GM12878 (cell line): Measurements from ENCODE around the gene TBC1D8. TPM values are rescaled to one million over a fixed set of nuclear protein-coding genes. Genes with fewer than 3 reads are reported as not detected.
A peak's percentile ranks its signal among the peaks of the same experiment; 100 is the strongest.

Source experiments
- ATAC-seq: fragments of 200-7000 bp; cut with Tn5 transposase; 3 replicates; pipeline ENCODE4 v1.9.1; 2020; ENCODE audit warnings: mild to moderate bottlenecking, moderate library complexity
- BruUV-seq: library from RNA; stranded (reverse); fragments of 400-500 nt; replicated peaks from 2 replicates; lab custom pipeline; 2021; lab: Mats Ljungman, UMichigan
- CTCF ChIA-PET: fragments of 300-600 bp; sonication (Branson Sonifier 250); formaldehyde crosslinking; extraction: SDS; loops from one replicate; lab custom pipeline; 2021; ENCODE audit warnings: inconsistent platforms; lab: Yijun Ruan, JAX
- POLR2A ChIA-PET: fragments of 350-600 bp; formaldehyde crosslinking; extraction: SDS; loops from one replicate; lab custom pipeline; 2021; ENCODE audit warnings: inconsistent platforms; lab: Charles Lee
- RAD21 ChIA-PET: fragments of 300-600 bp; sonication (Branson Sonifier 250); formaldehyde crosslinking; loops from one replicate; lab custom pipeline; 2023; ENCODE audit warnings: antibody characterized with exemption; ENCODE audit not compliant: unreplicated experiment; lab: Charles Lee
- SMC1A ChIA-PET: fragments of 300-600 bp; sonication (Branson Sonifier 250); formaldehyde crosslinking; loops from one replicate; lab custom pipeline; 2023; ENCODE audit not compliant: unreplicated experiment, uncharacterized antibody; lab: Charles Lee
- DNase-seq: peaks from one replicate; pipeline ENCODE4 v3.0.0-alpha.2; 2011; ENCODE audit warnings: low read depth, low spot score
- FAIRE-seq: peaks from 3 replicates; lab custom pipeline; 2011; peaks lifted over from hg19 to GRCh38; lab: Jason Lieb, UNC
- H2AFZ ChIP-seq: 2 replicates; pipeline ENCODE4 v1.6.0; 2011; ENCODE audit warnings: low read depth, low read length, control low read depth; ENCODE audit not compliant: control insufficient read depth
- H3K27ac ChIP-seq: 2 replicates; pipeline ENCODE4 v1.5.1; 2011; ENCODE audit warnings: control low read depth; ENCODE audit not compliant: control insufficient read depth, insufficient read depth
- H3K27me3 ChIP-seq, 2 experiments: replicated peaks in 1 of 2; 2 replicates each; pipeline versions ENCODE4 v1.6.0 to v1.6.1; 2011; ENCODE audit warnings: low read length in 1 of 2; ENCODE audit not compliant: control insufficient read depth in 2 of 2, insufficient read depth in 2 of 2
- H3K36me3 ChIP-seq, 2 experiments: 2 replicates each; pipeline ENCODE4 v1.5.1; 2011; ENCODE audit warnings: low read length in 1 of 2; ENCODE audit not compliant: control insufficient read depth in 2 of 2, insufficient read depth in 2 of 2
- H3K4me1 ChIP-seq: 2 replicates; pipeline ENCODE4 v1.6.1; 2011; ENCODE audit warnings: mild to moderate bottlenecking, low read length, moderate library complexity, mixed read lengths; ENCODE audit not compliant: control insufficient read depth, insufficient read depth
- H3K4me2 ChIP-seq: 2 replicates; pipeline ENCODE4 v1.6.0; 2011; ENCODE audit warnings: control low read depth; ENCODE audit not compliant: control insufficient read depth, insufficient read depth
- H3K4me3 ChIP-seq: fragments of 200-600 bp; sonication (generic); 2 replicates; pipeline ENCODE4 v1.5.1; 2016
- H3K79me2 ChIP-seq: 2 replicates; pipeline ENCODE4 v1.6.0; 2011; ENCODE audit warnings: low read length; ENCODE audit not compliant: control insufficient read depth, insufficient read depth
- H3K9ac ChIP-seq: 2 replicates; pipeline ENCODE4 v1.8.0; 2011; ENCODE audit warnings: low read length, control low read depth, mixed read lengths; ENCODE audit not compliant: control insufficient read depth, insufficient read depth
- H3K9me3 ChIP-seq: replicated peaks from 3 replicates; pipeline ENCODE4 v1.5.1; 2011; ENCODE audit warnings: mild to moderate bottlenecking, low read length; ENCODE audit not compliant: control insufficient read depth, insufficient read depth
- H4K20me1 ChIP-seq: 2 replicates; pipeline ENCODE4 v1.6.0; 2011; ENCODE audit not compliant: control insufficient read depth, insufficient read depth
- CEBPB ChIP-seq, 2 experiments: fragments of 150-350 bp in 1 of 2; IDR thresholded peaks; 2 replicates each; pipeline ENCODE4 v1.6.1; 2012 to 2014; ENCODE audit warnings: low read depth in 2 of 2, low read length in 2 of 2, borderline replicate concordance in 1 of 2, inconsistent platforms in 1 of 2
- CHD4 ChIP-seq: fragments of 200-600 bp; sonication (generic); IDR thresholded peaks from 2 replicates; pipeline ENCODE4 v1.6.1; 2016; ENCODE audit warnings: mild to moderate bottlenecking
- CREM ChIP-seq: IDR thresholded peaks from 2 replicates; pipeline ENCODE4 v1.6.1; 2014; ENCODE audit warnings: antibody characterized with exemption, low read depth
- ESRRA ChIP-seq: IDR thresholded peaks from 2 replicates; pipeline ENCODE4 v1.6.1; 2012; ENCODE audit warnings: mild to moderate bottlenecking, low read length, improper control_type of control experiment
- NR2C1 ChIP-seq: fragments of 450-650 bp; IDR thresholded peaks from 2 replicates; pipeline ENCODE4 v1.6.1; 2017; ENCODE audit warnings: antibody characterized with exemption, mild to moderate bottlenecking, moderate library complexity
- STAT1 ChIP-seq: fragments of 450-650 bp; conservative IDR thresholded peaks from 2 replicates; pipeline ENCODE4 v1.6.1; 2014; ENCODE audit warnings: antibody characterized with exemption, mild to moderate bottlenecking
- WGBS: methylation state at CpG from one replicate; pipeline ENCODE4 v1.1.6; 2016; ENCODE audit warnings: low lambda C conversion rate; ENCODE audit not compliant: insufficient replicate concordance, insufficient coverage; ENCODE audit errors: missing lambda C conversion rate; 5-methylcytosine and 5-hydroxymethylcytosine counted together
- in situ Hi-C: fragments of 300-500 bp; cut with MboI; formaldehyde crosslinking; loops from 9 replicates; pipeline ENCODE4 v1.14.3; 2018; ENCODE audit warnings: mixed read lengths
- intact Hi-C: fragments of 100-400 bp; cut with micrococcal nuclease; formaldehyde crosslinking; loops from one replicate; pipeline ENCODE4 v1.14.2; 2022; ENCODE audit not compliant: unreplicated experiment
- polyA plus RNA-seq, 11 experiments: library from polyadenylated mRNA; depleted of rRNA in 4 of 11; unstranded in 6 of 11; stranded (reverse) in 5 of 11; fragments of >200 nt; fragmentation: Nextera tagmentation in 4 of 11; fragmentation: Illumina TruSeq in 1 of 11; extraction: Ambion mirVana in 4 of 11; extraction: Trizol in 1 of 11; gene quantifications; 1 replicate in 1 of 11; 2 replicates in 10 of 11; pipeline versions ENCODE4 v1.2.1 to v1.2.3, GENCODE V29; 2011 to 2016; ENCODE audit warnings: inconsistent platforms in 2 of 11, missing spikeins in 2 of 11, low read depth in 1 of 11
- total RNA-seq, 4 experiments: library from RNA; depleted of rRNA in 3 of 4; stranded (reverse); fragments of >200 nt in 3 of 4; fragmentation: Illumina TruSeq in 1 of 4; extraction: Trizol in 1 of 4; gene quantifications; 2 replicates each; pipeline versions ENCODE4 v1.2.1 to v1.2.3, GENCODE V29; 2013 to 2021
- TF ChIP-seq, protein P1 (sequence below): IDR thresholded peaks from 2 replicates; pipeline ENCODE4 v1.6.1; 2011; ENCODE audit warnings: borderline replicate concordance, low read depth, mild to moderate bottlenecking, moderate library complexity, mixed read lengths, low read length; ENCODE audit not compliant: insufficient read depth; ENCODE audit errors: extremely low read length
- TF ChIP-seq, protein P2 (sequence below): IDR thresholded peaks from 2 replicates; pipeline ENCODE4 v1.6.1; 2012; ENCODE audit warnings: low read length, inconsistent platforms
- TF ChIP-seq, protein P3 (sequence below): fragments of 450-650 bp; IDR thresholded peaks from 2 replicates; pipeline ENCODE4 v1.6.1; 2018; ENCODE audit warnings: mild to moderate bottlenecking, low read depth, moderate library complexity; ENCODE audit not compliant: partially characterized antibody

Gene TBC1D8
- total and polyA plus RNA-seq, 10 of the 15 experiments (the other 5 are each of a cell fraction or from before 2014, with no cell fraction given): 0.80 to 4.9 (median 4.4) TPM

GRCh38 chr2:101185085-101185484 is 33.9 kb upstream of the TBC1D8 start:
- H3K9ac ChIP-seq: no peak overlapping the region
- FAIRE-seq (no peak), ATAC-seq (no peak), DNase-seq (no peak)
- intact Hi-C loops: no loop called here
- H3K9me3 ChIP-seq: peaks cover 10% of the 10 kb centered on the region; the same call in 2 of the 3 replicates
- ChIA-PET CTCF (interaction anchor here (0.6 to 1.0 kb wide), 3 partner anchors 20 to 748 kb away, joined by 3 to 4 read pairs (median 3); no protein-coding TSS in a partner anchor), SMC1A (no interaction called here), RAD21 (no interaction called here), POLR2A (no interaction called here)
- H3K4me2 ChIP-seq: no peak overlapping the region
- H3K36me3 ChIP-seq: no peaks in the 10 kb centered on the region
- H4K20me1 ChIP-seq: no peaks in the 10 kb centered on the region
- 0 out of 2 replicates have a peak overlapping the region, but pooled peaks have one; percentile 7 for H2AFZ ChIP-seq
- H3K27me3 ChIP-seq: no peaks in the 10 kb centered on the region
- TF ChIP-seq CHD4: no peak
- no peak for TF ChIP-seq STAT1
- TF ChIP-seq, protein P1, sequence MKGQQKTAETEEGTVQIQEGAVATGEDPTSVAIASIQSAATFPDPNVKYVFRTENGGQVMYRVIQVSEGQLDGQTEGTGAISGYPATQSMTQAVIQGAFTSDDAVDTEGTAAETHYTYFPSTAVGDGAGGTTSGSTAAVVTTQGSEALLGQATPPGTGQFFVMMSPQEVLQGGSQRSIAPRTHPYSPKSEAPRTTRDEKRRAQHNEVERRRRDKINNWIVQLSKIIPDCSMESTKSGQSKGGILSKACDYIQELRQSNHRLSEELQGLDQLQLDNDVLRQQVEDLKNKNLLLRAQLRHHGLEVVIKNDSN: no peak
- TF ChIP-seq, protein P2, sequence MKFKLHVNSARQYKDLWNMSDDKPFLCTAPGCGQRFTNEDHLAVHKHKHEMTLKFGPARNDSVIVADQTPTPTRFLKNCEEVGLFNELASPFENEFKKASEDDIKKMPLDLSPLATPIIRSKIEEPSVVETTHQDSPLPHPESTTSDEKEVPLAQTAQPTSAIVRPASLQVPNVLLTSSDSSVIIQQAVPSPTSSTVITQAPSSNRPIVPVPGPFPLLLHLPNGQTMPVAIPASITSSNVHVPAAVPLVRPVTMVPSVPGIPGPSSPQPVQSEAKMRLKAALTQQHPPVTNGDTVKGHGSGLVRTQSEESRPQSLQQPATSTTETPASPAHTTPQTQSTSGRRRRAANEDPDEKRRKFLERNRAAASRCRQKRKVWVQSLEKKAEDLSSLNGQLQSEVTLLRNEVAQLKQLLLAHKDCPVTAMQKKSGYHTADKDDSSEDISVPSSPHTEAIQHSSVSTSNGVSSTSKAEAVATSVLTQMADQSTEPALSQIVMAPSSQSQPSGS: no peak
- no peak overlapping the region for H3K27ac ChIP-seq
- no peaks in the 10 kb centered on the region for H3K79me2 ChIP-seq
- H3K4me1 ChIP-seq: no peaks in the 10 kb centered on the region
- WGBS: 20% methylated on average over 4 of the region's 4 CpGs
- no TSS peak for BruUV-seq
- in situ Hi-C loops: no loop called here
- H3K4me3 ChIP-seq: no peak overlapping the region

GRCh38 chr2:101179982-101180381 is 28.8 kb upstream of the TBC1D8 start:
- H3K79me2 ChIP-seq: no peaks in the 10 kb centered on the region
- ChIA-PET RAD21 (no interaction called here), SMC1A (no interaction called here), POLR2A (no interaction called here)
- intact Hi-C loops: no loop called here
- no peak overlapping the region for H3K27ac ChIP-seq
- no peak overlapping the region for H2AFZ ChIP-seq
- no TSS peak for BruUV-seq
- H4K20me1 ChIP-seq: no peaks in the 10 kb centered on the region
- no peak overlapping the region for H3K4me3 ChIP-seq
- H3K9ac ChIP-seq: no peak overlapping the region
- H3K27me3 ChIP-seq: no peaks in the 10 kb centered on the region
- TF ChIP-seq CREM (no peak), ESRRA (no peak), CEBPB (IDR thresholded peaks at IDR 0.05; ENCODE audit: borderline replicate concordance in 1 of 2, low read depth in 2 of 2, low read length in 2 of 2) (no peak), NR2C1 (no peak)
- TF ChIP-seq, protein P3, sequence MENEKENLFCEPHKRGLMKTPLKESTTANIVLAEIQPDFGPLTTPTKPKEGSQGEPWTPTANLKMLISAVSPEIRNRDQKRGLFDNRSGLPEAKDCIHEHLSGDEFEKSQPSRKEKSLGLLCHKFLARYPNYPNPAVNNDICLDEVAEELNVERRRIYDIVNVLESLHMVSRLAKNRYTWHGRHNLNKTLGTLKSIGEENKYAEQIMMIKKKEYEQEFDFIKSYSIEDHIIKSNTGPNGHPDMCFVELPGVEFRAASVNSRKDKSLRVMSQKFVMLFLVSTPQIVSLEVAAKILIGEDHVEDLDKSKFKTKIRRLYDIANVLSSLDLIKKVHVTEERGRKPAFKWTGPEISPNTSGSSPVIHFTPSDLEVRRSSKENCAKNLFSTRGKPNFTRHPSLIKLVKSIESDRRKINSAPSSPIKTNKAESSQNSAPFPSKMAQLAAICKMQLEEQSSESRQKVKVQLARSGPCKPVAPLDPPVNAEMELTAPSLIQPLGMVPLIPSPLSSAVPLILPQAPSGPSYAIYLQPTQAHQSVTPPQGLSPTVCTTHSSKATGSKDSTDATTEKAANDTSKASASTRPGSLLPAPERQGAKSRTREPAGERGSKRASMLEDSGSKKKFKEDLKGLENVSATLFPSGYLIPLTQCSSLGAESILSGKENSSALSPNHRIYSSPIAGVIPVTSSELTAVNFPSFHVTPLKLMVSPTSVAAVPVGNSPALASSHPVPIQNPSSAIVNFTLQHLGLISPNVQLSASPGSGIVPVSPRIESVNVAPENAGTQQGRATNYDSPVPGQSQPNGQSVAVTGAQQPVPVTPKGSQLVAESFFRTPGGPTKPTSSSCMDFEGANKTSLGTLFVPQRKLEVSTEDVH: no peak
- TF ChIP-seq, all 136 proteins: peak for 0
- no peaks in the 10 kb centered on the region for H3K4me1 ChIP-seq
- 43% methylated on average over 2 of the region's 3 CpGs for WGBS
- in situ Hi-C loops: no loop called here
- H3K4me2 ChIP-seq: no peak overlapping the region
- CTCF ChIA-PET: no interaction called here
- no peaks in the 10 kb centered on the region; the same call in 2 of the 3 replicates for H3K9me3 ChIP-seq
- DNase-seq (no peak), FAIRE-seq (no peak), ATAC-seq (no peak)
- no peaks in the 10 kb centered on the region for H3K36me3 ChIP-seq
